Measurements from ENCODE around the gene PSMC6.
A peak's percentile ranks its signal among the peaks of the same experiment; 100 is the strongest.
"Not testable (repeated sequence)": the region's sequence is repeated elsewhere in the genome, so short reads cannot be mapped to it uniquely, and the experiment has no call there.

Gene PSMC6

DNA sequence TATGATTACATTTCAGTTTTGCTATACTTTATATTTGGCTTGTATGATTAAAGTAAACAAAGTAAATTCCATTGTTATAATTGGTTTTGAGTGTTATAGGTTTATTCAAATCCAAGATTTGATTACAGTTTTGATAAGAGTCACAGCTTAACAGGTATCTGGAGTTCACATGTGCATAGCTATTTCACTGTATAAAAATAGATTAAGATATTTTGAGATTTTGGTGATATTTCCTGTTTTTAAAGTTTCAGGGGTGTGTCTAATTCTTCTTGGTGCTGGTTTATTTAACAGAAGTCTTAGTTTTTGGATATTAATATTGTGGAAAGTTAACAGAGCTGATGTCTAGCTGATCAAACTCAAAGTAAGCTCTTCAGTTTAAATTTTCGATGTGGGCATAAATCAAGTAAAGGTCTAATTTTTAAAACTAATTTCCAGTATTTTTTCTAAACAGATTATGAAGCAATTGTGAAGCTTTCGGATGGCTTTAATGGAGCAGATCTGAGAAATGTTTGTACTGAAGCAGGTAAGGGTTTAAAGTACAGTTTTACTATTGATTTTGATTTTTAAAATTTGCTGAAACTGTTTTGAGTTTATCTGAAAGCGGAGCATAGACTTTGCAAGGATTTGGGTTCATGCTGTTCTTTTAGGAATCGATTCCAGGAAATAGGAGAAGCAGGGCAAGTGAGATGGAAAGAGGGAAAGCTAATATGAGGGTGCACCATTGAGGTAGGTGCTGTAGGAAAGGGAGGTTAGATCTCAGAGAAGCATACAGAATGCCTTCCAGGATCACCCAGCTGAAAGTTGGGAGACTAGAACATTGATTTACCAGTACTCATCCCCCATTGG is 16.7 kb downstream of the PSMC6 start:
- DNase-seq, result no peak

GRCh38 chr14:52724360-52724644 is 17.3 kb downstream of the PSMC6 start:
- DNase-seq, result no peak

GRCh38 chr14:52727509-52727908 is 20.5 kb downstream of the PSMC6 start:
- DNase-seq, result not testable (repeated sequence)

DNA sequence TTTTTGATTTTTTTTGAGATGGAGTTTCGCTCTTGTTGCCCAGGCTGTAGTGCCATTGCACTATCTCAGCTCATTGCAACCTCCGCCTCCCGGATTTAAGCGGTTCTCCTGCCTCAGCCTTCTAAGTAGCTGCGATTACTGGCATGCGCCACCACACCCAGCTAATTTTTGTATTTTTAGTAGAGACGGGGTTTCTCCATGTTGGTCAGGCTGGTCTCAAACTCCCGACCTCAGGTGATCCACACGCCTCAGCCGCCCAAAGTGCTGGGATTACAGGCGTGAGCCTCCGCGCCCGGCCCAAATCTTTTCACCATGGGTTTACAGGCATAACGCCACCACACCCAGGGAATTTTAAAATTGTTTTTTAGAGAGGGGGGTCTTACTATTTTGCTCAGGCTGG is 22.0 kb downstream of the PSMC6 start:
- DNase-seq, result not testable (repeated sequence)

DNA sequence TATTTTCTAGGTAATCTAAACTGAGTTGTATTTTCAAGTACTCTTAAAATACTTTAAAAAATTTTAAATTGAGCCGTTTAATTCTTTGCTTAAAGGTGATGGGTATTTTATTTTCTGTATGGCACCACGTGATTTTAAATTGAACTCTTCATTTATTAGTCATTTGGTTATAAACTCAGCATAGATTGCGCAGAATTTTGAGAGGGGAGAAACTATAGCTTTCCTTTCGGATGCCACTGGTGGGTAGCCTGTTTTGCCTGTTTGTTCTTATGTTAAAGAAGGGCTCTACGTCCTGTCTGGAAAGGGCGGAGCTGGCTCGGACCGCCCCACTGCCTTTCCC is 22.6 kb downstream of the PSMC6 start:
- no peak for DNase-seq

- DNase-seq, result peak; percentile 99
Measured at GRCh38 chr14:52729925-52730708, 23.1 kb downstream of the PSMC6 start, which contains the start of gene STYX. STYX (plus strand) TSS chr14:52730166; CDS start chr14:52730475, 309 bp downstream.

- DNase-seq, result no peak
Measured at GRCh38 chr14:52730709-52731111, 23.7 kb downstream of the PSMC6 start.

DNA sequence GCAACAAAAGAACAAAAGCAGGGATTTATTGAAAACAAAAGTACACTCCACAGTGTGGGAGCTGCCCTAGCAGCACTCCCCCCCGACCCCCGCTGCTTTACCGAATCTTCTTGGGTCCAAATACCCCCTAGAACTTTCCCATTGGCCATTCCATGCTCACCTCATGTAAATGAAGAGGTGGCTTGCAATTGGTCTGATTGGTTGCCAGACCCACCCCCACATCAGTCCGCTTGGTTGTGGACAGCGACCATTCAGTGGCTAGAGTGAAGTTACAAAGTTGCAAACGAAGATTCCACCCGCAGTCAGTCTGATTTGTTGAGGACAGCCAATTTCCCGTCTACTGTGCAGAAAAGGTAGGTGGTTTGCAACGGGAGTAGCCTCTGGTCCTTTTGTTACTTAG is 26.8 kb downstream of the PSMC6 start:
- peak; percentile 38 for DNase-seq

DNA sequence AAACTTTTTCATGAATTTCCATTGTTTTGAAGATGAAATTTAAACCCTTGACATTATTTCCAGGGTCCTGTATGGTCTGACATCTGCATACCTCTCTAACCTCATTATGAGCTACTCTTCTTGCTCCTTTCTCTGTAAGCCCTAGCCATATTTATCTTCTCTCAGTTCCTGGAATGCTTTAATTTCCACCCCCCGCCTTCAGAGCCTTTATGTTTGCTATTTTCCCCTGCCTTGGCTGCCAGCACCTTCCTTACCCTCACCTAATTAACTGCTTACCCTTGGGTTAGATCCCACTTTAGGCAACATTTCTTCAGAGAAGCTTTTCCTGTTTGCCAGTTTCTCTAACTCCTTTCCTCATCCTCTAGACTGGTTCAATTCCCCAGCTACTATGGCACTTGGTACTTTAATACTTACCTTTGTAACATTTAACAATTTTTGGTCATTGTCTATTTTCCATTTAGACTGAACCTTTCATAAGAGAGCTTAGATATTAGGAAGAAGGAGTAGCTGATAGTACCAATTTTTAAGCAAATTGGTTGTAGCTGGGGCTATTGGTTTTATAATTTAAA is 29.0 kb downstream of the PSMC6 start:
- DNase-seq, result no peak

- DNase-seq, result no peak
Measured at GRCh38 chr14:52738409-52738808, 31.4 kb downstream of the PSMC6 start.

DNA sequence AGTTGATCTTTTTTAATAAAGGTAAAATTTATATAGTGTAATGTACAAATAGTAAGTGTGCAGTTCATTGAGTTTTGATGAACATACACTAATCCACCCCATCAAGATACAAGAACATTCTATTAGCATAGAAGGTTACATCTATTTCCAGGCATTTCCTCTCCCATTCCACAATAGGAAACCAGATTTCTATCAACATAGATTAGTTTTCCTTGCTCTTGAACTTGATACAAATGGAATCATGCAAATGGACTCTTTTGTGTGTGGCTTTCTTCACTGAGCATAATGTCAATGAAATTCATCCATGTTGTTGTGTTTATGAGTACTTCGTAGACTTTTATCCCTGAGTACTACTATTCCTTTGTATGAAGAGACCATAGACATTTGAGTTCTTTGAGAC is 33.8 kb downstream of the PSMC6 start:
- DNase-seq, result no peak

DNA sequence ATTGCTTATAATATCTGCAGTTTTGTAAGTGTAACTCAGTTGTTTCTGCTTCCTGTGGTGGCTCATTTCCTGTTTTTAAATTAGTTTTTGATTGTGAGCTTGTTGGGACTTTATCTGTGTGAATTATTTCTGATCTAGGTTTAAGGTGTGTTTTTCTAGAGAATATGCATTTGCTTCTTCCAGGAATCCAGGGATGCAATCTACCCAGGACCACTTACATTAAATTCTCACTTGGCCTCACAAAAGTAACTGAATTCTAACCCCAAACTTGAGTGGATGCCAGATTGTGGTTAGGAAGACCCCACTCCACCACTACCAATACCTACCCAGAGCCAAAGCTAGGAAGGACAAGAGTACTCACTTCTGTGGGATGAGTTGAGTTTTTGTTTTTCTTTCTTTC is 34.9 kb downstream of the PSMC6 start:
- DNase-seq, result peak; percentile 53

- DNase-seq, result no peak
Measured at GRCh38 chr14:52748647-52749292, 41.8 kb downstream of the PSMC6 start.

GRCh38 chr14:52755607-52756316 is 48.8 kb downstream of the PSMC6 start:
- no peak for DNase-seq

DNA sequence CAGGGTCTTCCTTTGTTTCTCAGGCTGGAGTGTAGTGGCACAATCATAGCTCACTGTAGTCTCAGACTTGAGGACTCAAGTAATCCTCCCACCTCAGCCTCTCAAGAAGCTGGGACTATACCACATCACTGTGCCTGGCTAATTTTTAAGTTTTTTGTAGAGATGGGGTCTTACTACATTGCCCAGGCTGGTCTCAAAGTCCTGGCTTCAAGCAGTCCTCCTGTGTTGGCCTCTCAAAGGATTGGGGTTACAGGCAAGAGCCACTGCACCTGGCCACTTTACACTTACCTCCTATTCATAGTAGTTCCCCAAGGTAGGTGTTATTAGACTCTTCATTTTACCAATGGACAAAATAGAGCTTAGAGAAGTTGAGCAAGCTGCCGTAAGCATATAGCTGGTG is 52.1 kb downstream of the PSMC6 start:
- DNase-seq, result no peak

GRCh38 chr14:52762923-52763322 is 55.9 kb downstream of the PSMC6 start:
- not testable (repeated sequence) for DNase-seq

- DNase-seq, result no peak
Measured at GRCh38 chr14:52767058-52767833, 60.2 kb downstream of the PSMC6 start.

GRCh38 chr14:52769887-52770286 is 62.9 kb downstream of the PSMC6 start:
- no peak for DNase-seq

- no peak for DNase-seq
Measured at GRCh38 chr14:52776816-52777215, 69.8 kb downstream of the PSMC6 start.

Data from activated CD8-positive, alpha-beta memory T cell treated with anti-CD3 and anti-CD28 coated beads for 24 hours (primary cell).